IPS DF 6.9 (cell line): Measurements from ENCODE around the gene GAB1.
"Not testable (repeated sequence)": the region's sequence is repeated elsewhere in the genome, so short reads cannot be mapped to it uniquely, and the experiment has no call there.

Source experiments
- DNase-seq: peaks from one replicate; pipeline ENCODE4 v3.0.0-alpha.2; 2013; ENCODE audit warnings: low read depth, low spot score
- H3K27ac ChIP-seq: one replicate; pipeline ENCODE4 v1.5.1; 2013; ENCODE audit warnings: low read length, control low read depth
- H3K27me3 ChIP-seq: 2 replicates; pipeline ENCODE4 v1.6.1; 2013; ENCODE audit warnings: mild to moderate bottlenecking, low read length; ENCODE audit not compliant: control insufficient read depth, insufficient read depth
- H3K36me3 ChIP-seq: 2 replicates; pipeline ENCODE4 v1.6.1; 2013; ENCODE audit warnings: low read length; ENCODE audit not compliant: control insufficient read depth, insufficient read depth
- H3K4me1 ChIP-seq: 2 replicates; pipeline ENCODE4 v1.6.1; 2013; ENCODE audit warnings: low read length; ENCODE audit not compliant: control insufficient read depth, insufficient read depth
- H3K4me3 ChIP-seq: 2 replicates; pipeline ENCODE4 v1.5.1; 2013; ENCODE audit warnings: mild to moderate bottlenecking, low read length
- H3K9me3 ChIP-seq: 2 replicates; pipeline ENCODE4 v1.6.1; 2013; ENCODE audit warnings: low read length, inconsistent platforms; ENCODE audit not compliant: control insufficient read depth, insufficient read depth
- WGBS: extraction: QIAGEN DNeasy Blood & Tissue Kit; methylation state at CpG from one replicate; pipeline ENCODE4 v1.1.7; 2013; ENCODE audit warnings: mixed read lengths, missing lambda C conversion rate; ENCODE audit not compliant: insufficient read length, insufficient coverage; 5-methylcytosine and 5-hydroxymethylcytosine counted together

GAB1 gene

DNA sequence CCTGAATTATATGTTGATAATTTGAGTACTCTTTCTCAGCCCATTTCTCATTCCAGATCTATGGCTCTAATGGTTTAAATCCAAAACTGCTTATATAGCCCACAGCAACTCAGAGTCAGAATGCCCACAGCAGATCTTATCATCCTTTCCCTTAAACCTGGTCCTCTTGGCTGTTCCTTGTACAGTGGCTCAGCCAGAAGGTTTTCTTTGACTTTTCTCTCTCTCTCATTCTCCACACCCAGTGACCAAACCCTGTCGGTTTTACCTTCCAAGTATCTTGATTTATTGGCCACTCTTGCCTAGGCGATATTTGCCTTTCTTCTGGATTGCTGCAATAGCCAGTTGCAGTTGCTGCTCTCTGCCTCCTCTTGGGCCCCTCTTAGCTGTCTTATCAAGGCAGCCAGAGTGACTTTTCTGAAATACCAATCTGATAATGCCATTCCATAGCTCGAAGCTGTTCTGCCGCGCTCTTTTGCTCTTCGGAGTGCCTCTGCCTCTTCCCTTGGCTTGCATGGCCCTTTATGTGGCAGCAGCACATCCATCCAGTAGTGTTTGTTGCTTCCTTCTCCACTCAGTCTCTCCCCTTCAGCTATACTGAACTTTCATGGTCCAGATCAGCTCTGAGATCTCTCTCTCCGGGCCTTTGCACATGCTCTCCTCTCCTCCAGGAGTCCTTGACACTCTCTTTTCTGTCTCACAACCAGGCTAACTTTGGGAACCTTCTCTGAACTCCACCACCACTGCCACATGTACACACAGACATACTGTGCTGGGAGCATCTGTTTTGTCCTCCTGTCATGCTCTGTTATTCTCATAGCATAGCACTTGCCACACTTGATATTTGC is 11.8 kb downstream of the GAB1 start:
- H3K9me3 ChIP-seq, result no peaks in the 10 kb centered on the region
- WGBS, result no CpG with 5 or more reads among the region's 7 CpGs
- no peak overlapping the region for H3K27ac ChIP-seq
- DNase-seq, result no peak
- H3K4me1 ChIP-seq, result peaks cover 9% of the 10 kb centered on the region
- H3K36me3 ChIP-seq, result no peaks in the 10 kb centered on the region
- H3K27me3 ChIP-seq, result no peaks in the 10 kb centered on the region
- no peak overlapping the region for H3K4me3 ChIP-seq

DNA sequence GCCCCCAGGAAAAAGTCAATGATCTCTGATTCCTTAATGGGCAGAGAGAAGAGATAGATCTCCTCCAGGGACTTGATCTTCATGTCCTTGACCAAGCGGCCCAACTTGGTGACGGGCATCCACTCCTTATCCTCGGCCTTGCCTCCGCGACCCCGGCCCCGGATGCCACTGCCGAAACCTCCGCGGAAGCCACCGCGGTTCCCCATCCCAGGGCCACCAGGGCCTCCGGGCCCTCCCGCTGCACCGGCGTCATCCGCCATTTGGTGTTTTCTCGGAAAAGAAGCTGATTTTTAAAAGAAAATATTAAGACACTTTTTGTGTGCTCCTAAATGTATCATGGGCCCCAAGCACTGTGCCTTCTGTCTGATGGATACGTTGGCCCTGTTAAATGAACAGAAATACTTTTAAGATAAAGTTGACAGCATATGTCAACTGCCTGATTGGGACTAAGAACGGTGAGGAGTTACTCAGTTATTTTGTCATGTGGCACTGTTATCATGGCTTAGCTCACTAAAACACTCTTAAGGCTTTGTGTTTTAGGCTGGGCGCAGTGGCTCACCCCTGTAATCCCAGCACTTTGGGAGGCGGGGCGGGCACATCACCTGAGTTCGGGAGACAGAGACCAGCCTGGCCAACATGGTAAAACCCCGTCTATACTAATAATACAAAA is 13.3 kb downstream of the GAB1 start:
- not testable (repeated sequence) for H3K27me3 ChIP-seq, H3K4me3 ChIP-seq, H3K27ac ChIP-seq, H3K36me3 ChIP-seq, DNase-seq, H3K4me1 ChIP-seq, H3K9me3 ChIP-seq
- no CpG with 5 or more reads among the region's 25 CpGs for WGBS

DNA sequence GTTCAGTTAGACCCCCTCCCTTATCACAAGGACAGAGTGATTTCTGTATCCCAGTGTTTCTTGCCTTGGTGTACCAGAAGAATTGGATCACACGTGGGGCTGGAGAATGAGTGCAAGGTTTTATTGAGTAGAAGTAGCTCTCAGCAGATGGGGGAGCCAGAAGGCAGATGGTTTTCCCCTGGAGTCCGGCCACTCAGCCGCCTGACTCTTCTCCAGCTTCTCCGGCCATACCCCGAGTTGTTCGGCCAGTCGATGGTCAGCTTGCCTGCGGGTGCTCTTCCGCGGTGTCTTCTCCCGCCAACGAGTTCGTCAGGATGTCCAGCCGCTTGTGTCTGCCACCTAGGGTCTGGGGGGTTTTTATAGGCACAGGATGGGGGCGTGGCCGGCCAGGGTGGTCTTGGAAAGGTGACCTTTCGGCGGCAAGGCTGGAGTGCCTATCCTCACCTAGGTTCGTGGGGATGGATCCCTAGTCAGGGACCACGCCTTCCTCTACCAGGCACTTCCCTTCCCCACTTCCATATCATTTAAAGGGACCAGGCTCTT is 14.5 kb downstream of the GAB1 start:
- DNase-seq, result no peak
- H3K36me3 ChIP-seq, result no peaks in the 10 kb centered on the region
- no peak overlapping the region for H3K4me3 ChIP-seq
- H3K9me3 ChIP-seq, result no peaks in the 10 kb centered on the region
- H3K27me3 ChIP-seq, result no peaks in the 10 kb centered on the region
- no peak overlapping the region for H3K27ac ChIP-seq
- peaks cover 11% of the 10 kb centered on the region for H3K4me1 ChIP-seq
- WGBS, result no CpG with 5 or more reads among the region's 20 CpGs

DNA sequence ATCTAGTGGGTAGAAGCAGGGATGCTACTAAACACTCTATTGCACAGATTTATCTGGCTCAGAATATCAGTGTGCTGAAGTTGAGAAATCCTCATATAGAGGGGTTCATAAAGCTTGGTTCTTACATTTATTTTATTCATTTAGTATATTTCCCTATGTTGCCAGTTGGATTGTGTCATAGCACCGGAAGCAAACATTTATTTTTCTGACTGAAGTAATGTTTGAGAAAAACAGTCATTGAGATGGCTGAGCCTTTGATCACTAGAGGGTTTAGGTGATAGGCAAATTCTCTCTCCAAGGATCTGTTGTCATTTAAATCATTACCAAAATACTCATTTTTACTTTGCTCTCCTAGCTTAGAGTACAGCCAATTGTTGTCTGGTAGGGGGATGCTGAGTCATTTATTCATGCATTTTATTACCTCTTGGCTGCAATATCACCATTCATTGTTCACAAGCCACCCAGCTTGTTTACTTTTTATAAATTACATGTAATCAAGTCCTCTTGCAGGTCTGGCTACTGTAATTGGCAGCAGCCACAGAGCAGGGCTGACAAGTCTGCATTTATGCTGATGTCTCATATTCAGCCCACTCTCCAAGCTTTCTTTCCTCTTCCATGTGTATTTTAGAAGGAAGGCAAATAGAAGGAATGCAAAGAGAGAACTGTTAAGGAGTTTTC is 15.2 kb downstream of the GAB1 start:
- no peak overlapping the region for H3K4me3 ChIP-seq

DNA sequence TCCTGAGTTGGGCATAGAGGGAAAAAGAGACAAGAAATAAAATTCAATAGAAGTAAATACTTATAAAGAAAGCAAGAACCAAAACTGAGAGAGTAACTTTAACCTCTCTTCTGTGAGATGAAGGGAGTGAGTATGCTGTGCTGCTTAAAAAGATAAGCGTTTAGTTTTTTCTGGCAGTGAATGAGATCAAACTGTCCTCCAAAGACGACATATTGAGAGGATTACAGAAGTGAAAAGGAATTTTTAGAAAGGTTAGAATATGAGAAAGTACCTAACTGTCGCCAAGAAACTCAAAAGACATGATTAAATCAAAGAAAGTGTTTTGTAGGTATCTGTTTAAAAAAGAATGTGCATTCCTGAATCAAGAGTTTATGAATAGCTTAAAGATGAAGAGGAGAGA is 16.0 kb downstream of the GAB1 start:
- no peaks in the 10 kb centered on the region for H3K27me3 ChIP-seq
- H3K36me3 ChIP-seq, result no peaks in the 10 kb centered on the region
- no peak for DNase-seq
- peaks cover 11% of the 10 kb centered on the region for H3K4me1 ChIP-seq
- no CpG with 5 or more reads among the region's 3 CpGs for WGBS
- H3K4me3 ChIP-seq, result no peak overlapping the region
- H3K9me3 ChIP-seq, result no peaks in the 10 kb centered on the region
- H3K27ac ChIP-seq, result no peak overlapping the region

More for the DNA sequence above, 15.2 kb downstream of the GAB1 start:
- Histone ChIP-seq H3K36me3 (no peaks in the 10 kb centered on the region), H3K27me3 (no peaks in the 10 kb centered on the region), H3K27ac (no peak overlapping the region), H3K9me3 (no peaks in the 10 kb centered on the region), H3K4me1 (peaks cover 9% of the 10 kb centered on the region)
- no peak for DNase-seq
- no CpG with 5 or more reads among the region's 1 CpG for WGBS

DNA sequence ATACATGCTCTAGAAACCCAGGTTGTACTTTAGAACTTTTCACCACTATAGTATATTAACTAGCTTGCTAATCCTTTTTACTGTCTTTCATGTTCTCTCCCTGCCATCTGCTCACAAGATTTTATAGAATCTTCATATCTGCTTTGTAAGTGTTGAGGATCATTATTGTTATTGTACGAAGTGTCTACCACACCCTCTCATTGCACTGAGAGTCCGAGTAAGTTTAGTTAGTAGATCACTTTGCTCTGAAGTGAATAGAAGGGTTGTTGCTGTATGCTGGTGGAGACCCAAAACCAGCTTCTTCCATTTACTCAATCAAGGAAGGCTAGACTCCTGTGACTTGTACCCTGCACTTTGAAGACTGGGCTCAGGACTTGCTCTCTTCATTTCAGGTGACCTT is 17.1 kb downstream of the GAB1 start:
- Histone ChIP-seq H3K4me1 (peaks cover 12% of the 10 kb centered on the region), H3K4me3 (no peak overlapping the region), H3K36me3 (no peaks in the 10 kb centered on the region), H3K27me3 (no peaks in the 10 kb centered on the region), H3K9me3 (no peaks in the 10 kb centered on the region), H3K27ac (no peak overlapping the region)
- no peak for DNase-seq
- no CpG with 5 or more reads among the region's 2 CpGs for WGBS

DNA sequence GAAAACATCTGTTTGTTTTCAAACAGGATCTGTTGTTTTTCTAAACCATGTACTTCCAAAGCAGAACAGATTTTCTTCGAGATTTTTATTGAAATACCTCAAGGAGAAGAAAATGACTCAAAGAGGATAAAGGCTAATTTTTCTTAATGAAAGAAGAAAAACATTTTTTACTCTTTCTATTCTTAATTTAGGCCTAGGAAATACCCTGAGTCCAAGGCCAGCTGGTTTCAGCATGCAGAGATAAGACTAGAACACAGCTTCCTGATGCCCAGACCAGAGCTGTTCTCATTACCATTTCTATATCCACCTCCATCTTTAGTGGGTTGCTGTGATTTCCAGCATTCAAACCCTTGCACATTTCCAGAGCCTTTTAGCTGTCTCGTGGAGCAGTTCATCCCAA is 18.3 kb downstream of the GAB1 start:
- Histone ChIP-seq H3K4me3 (no peak overlapping the region), H3K27me3 (no peaks in the 10 kb centered on the region), H3K4me1 (peaks cover 17% of the 10 kb centered on the region), H3K36me3 (no peaks in the 10 kb centered on the region), H3K9me3 (no peaks in the 10 kb centered on the region), H3K27ac (no peak overlapping the region)
- WGBS, result no CpG with 5 or more reads among the region's 2 CpGs
- no peak for DNase-seq

DNA sequence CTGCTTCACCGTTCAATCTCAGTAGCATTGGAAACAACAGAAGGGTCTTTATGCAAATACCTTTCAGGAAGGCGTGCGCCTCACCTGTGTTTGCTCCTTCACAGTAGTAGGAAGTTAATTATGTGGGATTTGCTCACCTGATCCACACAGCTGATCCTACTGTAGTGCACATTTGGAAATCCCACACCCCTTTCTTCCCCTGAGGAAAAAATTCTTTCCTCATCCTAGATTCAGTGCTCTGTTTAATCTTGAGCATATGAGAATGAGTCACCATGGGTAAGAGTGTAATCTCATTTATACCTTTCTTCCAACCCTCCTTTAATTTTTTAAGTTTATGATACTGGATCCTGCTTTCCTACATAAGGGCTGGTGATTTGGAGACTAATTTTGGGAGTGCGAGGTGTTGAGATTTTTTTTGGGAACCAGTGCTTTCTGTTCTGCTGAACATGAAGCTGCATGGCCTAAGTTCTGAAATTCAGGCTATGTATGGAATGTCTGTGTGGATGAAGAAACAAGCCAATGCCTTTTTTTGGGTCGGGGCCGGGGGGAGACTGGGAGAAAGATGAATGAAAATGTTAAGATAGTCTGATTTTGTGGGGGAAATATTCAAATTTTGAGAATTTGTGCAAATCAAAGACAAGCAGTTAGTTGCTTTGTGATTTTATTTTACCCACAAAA is 19.0 kb downstream of the GAB1 start:
- no peaks in the 10 kb centered on the region for H3K27me3 ChIP-seq
- no peak for DNase-seq
- H3K36me3 ChIP-seq, result no peaks in the 10 kb centered on the region
- H3K4me1 ChIP-seq, result peaks cover 17% of the 10 kb centered on the region
- H3K4me3 ChIP-seq, result no peak overlapping the region
- WGBS, result no CpG with 5 or more reads among the region's 6 CpGs
- H3K27ac ChIP-seq, result no peak overlapping the region
- H3K9me3 ChIP-seq, result no peaks in the 10 kb centered on the region

DNA sequence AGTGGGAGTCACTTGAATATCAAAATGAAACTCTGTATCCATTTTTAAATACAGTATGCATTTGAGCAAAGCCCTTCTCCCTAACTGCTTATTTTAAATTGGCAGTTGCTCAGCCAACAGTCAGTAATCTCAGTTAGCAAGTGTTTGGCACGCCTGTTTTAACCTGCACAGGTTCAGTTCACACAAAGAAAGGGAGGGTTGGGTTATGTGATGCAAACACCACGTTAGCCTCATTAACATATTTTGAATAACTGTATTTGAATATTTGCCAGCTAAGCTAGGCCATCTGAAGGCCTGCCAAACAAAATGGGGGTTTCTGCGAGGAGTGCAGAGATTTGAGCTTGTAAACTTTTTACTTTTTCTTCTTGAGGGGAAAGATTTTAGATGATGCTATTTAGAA is 19.8 kb downstream of the GAB1 start:
- Histone ChIP-seq H3K4me1 (peaks cover 12% of the 10 kb centered on the region; the same call in 1 of the 2 replicates), H3K27me3 (no peaks in the 10 kb centered on the region), H3K36me3 (no peaks in the 10 kb centered on the region), H3K27ac (no peak overlapping the region), H3K9me3 (no peaks in the 10 kb centered on the region), H3K4me3 (no peak overlapping the region)
- no CpG with 5 or more reads among the region's 3 CpGs for WGBS
- no peak for DNase-seq
